ENCODE data around the gene OR2G2. TPM values are rescaled to one million over a fixed set of nuclear protein-coding genes. Genes with fewer than 3 reads are reported as not detected.

The OR2G2 gene
- total and polyA plus RNA-seq, 11 donors = not detected

GRCh38 chr1:247605286-247605685 lies 17.1 kb downstream of the OR2G2 start, which contains the start of gene OR2G3:
Gene OR2G3 (plus strand): TSS chr1:247605586. CDS start chr1:247605586, 0 bp downstream.
- peaks cover 0 to 11% (median 0%) of the 10 kb centered on the region in 12 donors for H3K9me3 ChIP-seq
- no peaks in the 10 kb centered on the region for H3K4me1 ChIP-seq
- no peak within 1 kb of the TSS for H3K4me3 ChIP-seq
- DNase-seq (no peak), ATAC-seq (no peak)
- no peak within 1 kb of the TSS for H3K27ac ChIP-seq
- intact Hi-C loops (cut with DNase I) = no loop called here
- 55 to 80% (median 70%) methylated on average over 2 of the region's 2 CpGs for WGBS, 4 donors
- H3K36me3 ChIP-seq = no peaks in the 10 kb centered on the region
- no peaks in the 10 kb centered on the region for H3K27me3 ChIP-seq
- TF ChIP-seq CTCF (IDR thresholded peaks at IDR 0.05) (no peak), POLR2A (IDR thresholded peaks at IDR 0.05) (no peak)

- intact Hi-C loops (cut with DNase I) = no loop called here
- H3K9me3 ChIP-seq = peaks cover 0 to 23% (median 0%) of the 10 kb centered on the region in 12 donors
- H3K4me3 ChIP-seq = no peak overlapping the region
- DNase-seq (no peak), ATAC-seq (no peak)
- no peaks in the 10 kb centered on the region for H3K4me1 ChIP-seq
- no peaks in the 10 kb centered on the region for H3K27me3 ChIP-seq
- no peak for TF ChIP-seq CTCF (IDR thresholded peaks at IDR 0.05)
- TF ChIP-seq POLR2A (IDR thresholded peaks at IDR 0.05) = no peak
- H3K27ac ChIP-seq = no peak overlapping the region
- WGBS, 4 donors = 61 to 71% (median 66%) methylated on average over 1 of the region's 1 CpG
- no peaks in the 10 kb centered on the region for H3K36me3 ChIP-seq
These were observed 25.2 kb downstream of the OR2G2 start for GRCh38 chr1:247613405-247613804.

DNA sequence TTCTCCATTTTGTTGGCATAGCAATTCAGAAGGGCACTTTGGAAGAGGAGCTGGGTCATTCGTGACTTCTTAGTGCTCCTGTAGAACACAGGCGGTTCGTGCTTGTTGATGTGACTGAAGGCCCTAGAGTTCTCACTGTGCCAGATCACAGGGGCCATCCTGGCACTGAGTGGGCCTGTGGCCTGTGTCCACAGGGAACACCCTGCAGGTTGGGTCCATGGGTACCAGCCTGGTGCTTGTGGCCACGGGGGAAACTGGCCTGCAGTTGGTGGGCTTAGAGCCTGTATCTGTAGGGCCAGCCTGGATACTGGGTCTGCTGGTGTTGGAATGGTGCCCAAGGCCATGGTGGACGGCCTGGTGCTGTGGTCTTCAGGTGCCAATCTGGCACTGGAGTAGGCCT lies 26.5 kb downstream of the OR2G2 start:
- no peak overlapping the region for H3K4me3 ChIP-seq
- no peaks in the 10 kb centered on the region for H3K4me1 ChIP-seq
- ATAC-seq (peak in 1 of 4 donors; percentile 29), DNase-seq (no peak)
- H3K9me3 ChIP-seq = peaks cover 0 to 18% (median 0%) of the 10 kb centered on the region in 12 donors
- H3K36me3 ChIP-seq = no peaks in the 10 kb centered on the region
- H3K27me3 ChIP-seq = no peaks in the 10 kb centered on the region
- intact Hi-C loops (cut with DNase I) = no loop called here
- TF ChIP-seq POLR2A (IDR thresholded peaks at IDR 0.05) (no peak), CTCF (IDR thresholded peaks at IDR 0.05) (no peak)
- H3K27ac ChIP-seq = no peak overlapping the region
- WGBS, 4 donors = 80 to 85% (median 82%) methylated on average over 5 of the region's 5 CpGs

- WGBS, 4 donors = 47 to 59% (median 53%) methylated on average over 3 of the region's 3 CpGs
- Histone ChIP-seq H3K4me3 (no peak overlapping the region), H3K9me3 (peaks cover 0 to 13% (median 0%) of the 10 kb centered on the region in 12 donors), H3K36me3 (no peaks in the 10 kb centered on the region), H3K4me1 (no peaks in the 10 kb centered on the region), H3K27me3 (no peaks in the 10 kb centered on the region), H3K27ac (no peak overlapping the region)
- TF ChIP-seq CTCF (IDR thresholded peaks at IDR 0.05) (no peak), POLR2A (IDR thresholded peaks at IDR 0.05) (no peak)
- no peak for ATAC-seq
- no peak for DNase-seq
- intact Hi-C loops (cut with DNase I) = no loop called here
These were observed 39.8 kb downstream of the OR2G2 start for GRCh38 chr1:247627951-247628350.
